ENCODE data around the gene HOXA9. TPM values are rescaled to one million over a fixed set of nuclear protein-coding genes. Genes with fewer than 3 reads are reported as not detected.
A peak's percentile ranks its signal among the peaks of the same experiment; 100 is the strongest.

The HOXA9 gene
- total RNA-seq, 1 experiment from 2014 or later = 1.8 TPM

DNA sequence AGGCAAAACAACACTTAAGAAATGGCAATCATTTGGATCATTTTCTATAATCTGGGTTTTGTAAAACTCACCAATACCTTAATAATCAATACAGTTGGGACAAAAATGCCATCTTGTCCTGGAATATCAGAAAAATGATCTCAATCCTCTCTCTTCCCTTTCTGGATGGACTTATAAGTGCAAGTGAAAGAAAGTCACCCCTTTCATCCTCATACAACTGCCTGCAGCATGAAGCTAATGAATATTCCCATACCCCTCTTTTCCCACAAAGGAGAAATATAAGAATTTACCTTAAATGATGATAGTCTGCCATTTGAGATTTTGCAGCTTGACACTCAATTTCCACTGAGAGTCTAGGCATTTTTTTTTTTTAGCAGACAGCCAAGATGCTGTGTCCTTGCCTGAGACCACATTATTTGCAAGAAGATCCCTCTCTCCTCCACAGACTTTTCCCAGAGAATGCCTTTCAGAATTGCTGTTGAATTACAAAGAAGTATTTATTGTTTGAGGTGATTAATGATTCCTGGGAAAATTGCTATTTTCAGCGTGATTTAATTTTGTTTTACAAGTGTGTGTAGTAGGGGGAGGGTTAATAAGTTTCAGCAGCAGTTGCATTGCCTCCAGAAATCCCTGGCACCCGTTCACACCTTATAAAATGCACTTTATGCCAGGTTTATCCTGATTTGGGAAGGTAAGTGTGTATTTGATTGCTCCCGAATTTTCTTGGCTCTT, 38.6 kb downstream of the HOXA9 start:
- no peak for DNase-seq (ENCODE audit: low read depth)

DNA sequence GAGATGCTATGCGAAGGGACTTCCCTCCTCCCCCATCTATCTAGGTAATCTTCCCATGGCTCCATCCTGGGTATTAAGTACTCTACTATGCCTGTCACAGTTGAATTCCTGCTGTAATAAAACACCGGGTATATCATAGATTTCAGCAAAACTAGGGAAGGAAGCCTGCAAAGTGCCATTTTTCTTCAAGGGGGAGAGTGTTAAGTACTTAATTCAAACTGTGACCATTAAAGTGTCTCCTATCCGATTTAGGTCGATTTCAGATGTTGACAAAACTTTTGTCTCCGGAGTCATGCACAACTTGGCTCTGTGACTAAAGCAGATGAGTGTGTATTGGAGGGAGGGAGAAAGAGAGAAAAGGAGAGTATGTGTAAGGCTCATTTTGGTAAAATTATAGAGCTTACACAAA, 39.3 kb downstream of the HOXA9 start:
- no peak for DNase-seq (ENCODE audit: low read depth)

DNA sequence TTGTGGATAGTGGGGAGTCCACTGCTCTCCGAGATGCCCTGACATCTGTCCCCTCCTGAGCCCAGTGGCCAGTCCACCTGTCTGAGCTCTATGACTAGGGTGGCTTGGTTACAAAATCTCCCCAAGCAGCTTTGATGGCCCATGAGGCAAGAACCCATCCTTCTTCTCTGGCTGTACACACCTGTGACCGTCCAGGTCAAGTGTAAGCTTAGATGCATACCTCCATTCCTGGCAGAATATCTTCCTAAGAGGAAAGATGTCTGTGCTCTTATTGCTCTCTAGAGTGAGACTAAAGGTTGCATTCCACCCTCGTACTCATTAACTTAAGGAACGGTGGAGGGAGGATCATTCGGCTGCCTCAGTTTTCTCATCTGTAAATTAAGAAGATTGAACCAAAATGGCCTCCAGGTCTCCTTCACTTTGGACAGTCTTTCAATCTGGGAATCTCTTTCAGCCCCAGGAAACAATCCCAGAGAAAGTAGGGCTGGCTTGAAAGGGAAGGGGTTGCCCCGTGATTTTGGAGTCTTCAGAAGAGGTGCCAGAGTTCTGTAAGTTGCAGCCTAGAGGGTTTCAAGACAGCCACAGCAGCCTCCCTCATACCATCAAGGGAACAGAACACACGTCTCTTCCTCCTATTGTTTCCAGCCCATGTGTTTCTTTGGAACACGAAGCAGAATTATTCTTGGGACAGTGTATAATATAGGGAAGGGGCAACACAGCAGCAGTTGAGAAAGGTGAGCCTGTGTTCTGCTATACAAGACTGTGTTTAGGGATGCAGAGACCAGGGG, 40.2 kb downstream of the HOXA9 start:
- DNase-seq (ENCODE audit: low read depth) = no peak

DNA sequence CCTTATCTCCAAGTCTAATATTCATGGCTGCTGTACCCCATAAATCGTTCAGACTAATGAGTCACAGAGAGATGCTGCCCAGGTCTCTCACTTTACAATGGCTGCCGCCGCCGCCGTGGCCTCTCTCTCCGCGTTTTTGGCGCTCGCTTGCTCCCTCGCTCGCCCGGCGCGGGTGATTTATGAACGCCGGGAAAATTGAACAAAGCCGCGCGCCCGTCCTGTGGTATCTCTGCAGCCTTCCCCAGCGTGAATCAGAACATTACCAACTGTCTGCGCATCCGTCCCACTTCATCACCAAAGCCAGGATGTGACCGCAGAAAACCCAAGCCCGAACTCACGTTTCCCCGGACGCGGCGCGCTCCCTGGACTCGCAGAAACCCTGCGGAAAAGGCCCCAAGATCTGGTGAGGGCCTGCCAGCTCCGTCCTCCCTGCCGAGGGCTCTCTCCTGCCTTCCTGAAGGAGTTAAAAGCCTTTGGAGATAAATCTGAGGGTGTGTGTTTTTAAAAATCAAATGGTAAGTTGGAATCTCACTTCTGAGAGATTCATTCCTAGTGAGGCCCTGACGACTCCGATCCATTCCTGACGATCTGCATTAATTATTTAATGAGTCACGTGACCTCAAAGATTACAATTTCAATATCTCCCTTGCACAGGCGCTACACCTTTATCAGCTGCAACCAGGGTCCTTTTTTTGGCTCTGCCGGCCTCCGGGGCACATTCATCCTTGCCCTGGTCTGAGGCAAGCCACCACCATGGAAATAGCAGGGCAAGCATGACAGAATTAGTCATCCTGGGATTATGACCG, 41.0 kb downstream of the HOXA9 start:
- DNase-seq (ENCODE audit: low read depth) = peak; percentile 96

DNA sequence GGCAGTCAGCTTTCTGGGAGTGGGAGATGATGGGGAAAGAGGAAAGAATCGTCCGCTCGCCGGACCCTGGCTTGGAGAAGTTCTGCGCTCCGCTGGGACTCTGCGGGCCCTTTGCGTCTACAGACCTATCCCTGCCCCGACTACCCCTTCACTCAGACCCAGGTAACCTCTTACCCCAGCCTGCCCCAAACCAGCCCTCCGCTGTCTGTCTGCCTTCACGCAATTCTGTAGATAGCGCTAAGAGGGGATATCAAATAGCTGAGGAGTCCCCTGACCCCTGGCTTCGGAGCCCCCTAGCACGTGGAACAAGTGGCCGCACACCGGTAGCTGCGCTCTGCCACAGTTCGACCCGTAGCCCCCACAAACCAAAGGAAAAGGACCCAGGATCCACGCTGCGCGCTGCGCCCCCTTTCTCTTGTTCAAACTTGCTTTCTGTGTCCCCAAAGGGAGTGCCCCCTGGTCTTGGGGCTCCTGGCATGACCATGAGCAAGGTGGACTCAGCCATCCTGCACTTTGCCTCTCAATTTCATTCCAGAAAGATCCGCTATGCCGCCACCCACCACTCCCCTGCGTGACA, 41.8 kb downstream of the HOXA9 start:
- DNase-seq (ENCODE audit: low read depth) = no peak

DNA sequence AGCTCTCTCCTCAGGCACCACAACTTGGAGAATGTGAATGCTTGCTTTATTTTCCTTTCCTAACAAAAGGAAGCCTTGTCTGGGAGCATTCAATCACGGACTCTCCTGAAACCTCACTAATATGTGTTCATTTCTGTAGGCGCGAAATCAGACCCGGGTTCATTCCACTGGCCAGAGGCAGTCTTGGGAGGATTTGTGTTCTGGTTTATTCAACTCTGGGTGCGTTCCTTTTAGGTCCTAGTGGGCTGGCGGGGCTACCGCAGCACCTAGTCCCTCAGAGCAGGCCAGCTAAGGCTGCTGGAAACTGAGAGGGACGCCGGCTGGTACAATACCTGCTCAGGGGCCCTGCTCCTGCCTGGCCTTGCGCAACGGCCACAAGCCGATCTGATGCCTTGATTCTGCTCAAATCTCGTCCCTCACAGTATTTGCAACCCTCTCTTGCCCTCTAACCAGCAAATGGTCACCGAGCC, 42.3 kb downstream of the HOXA9 start:
- no peak for DNase-seq (ENCODE audit: low read depth)

DNA sequence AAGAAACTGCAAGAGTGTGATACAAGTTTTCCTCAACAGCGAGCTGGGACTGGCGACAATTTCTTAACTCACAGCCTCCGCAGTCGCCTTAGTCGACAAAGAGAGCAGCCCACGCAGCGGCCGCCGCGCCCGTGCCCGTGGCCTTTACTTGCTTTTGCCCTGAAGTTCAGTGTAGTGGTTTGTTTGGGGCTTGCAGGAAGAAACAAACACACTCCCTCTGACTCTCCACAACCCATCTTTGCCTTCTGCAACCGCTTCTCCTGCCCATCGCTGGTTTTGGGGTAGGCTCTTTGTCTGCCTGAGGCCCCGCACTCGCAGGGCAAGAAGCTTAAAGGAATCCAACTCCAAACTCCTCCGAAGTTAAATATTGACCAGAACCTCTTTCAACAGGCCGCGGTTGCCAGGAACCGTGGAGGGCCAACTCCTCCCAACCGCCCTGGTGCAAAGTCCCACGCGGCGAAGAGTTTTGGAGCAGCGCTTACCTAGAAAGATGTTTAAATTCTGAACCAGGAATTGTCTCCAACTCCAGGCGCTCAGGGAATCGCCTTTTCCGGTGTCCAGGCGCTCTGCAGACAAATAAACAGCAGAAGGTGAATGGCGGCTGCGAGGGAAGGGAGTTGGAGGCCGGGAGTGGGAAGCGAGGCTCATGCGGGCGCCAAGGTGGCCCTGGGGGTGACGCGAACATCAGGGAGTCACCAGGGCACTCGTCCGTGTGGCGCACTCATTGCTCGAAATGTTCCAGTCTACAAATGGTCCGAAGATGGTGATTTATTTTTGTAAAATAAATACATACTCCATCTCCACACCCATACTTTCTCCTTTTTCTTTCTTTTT, 43.0 kb downstream of the HOXA9 start:
- no peak for DNase-seq (ENCODE audit: low read depth)

DNA sequence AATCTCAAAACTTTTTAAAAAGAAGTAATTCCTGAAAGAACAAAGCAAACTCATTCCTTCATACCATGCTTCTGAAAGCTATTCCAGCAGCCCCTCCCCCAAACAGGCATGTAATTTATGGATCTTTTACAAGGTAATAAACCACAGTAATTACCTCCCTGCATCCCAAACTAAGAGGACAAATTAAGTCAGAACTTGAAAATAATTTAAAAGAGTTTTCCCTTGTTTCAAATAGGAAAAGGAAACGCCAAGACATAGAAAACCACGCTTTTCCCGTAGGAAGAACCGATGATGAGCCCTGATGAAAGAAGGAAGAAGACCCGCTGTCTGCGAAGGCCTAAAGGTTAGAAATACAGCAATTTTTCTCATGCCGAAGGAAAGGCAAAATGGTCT, 43.7 kb downstream of the HOXA9 start:
- no peak for DNase-seq (ENCODE audit: low read depth)

DNA sequence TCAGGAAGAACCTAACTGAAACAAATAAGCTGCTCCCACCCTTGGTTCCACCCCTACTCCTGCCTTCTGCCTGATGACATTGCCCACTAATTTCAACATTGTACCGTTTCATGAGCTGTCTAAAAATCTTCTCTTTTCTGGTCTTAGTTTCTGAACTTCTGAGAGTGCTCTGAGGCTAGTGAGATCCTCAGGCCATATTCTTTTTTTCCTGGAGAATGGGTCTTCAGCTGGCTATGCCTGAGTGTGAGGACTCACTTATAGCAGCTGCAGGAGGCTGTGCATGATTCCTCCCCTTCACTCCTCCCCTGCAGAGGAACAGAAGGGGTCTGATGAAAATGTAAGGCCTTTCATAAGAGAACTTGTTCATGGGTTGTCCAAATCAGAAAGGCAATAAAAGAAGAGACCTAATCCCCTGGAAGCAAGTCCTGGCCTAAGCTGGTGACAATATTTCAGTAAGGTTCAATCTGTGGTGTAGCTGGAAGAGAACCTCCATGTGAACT, 45.9 kb downstream of the HOXA9 start:
- no peak for DNase-seq (ENCODE audit: low read depth)

DNA sequence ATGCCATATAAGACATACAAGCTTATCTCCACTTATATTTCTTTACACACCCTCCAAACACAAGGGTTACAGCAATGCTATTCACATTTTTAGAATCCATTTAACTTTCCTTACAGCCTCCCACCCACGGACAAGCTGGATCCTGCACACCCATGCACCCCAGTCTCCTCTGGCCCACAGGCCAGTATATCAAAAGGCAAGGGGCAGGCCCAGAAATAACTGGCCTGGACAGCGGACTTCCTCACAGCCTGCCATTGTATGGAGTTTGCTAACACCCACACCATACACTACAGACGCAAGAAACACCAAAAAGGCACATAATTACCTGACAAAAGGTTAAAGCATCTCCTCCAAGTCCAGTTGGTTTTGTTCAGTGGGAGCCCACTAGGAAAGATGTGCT, 46.8 kb downstream of the HOXA9 start:
- DNase-seq (ENCODE audit: low read depth) = no peak

DNA sequence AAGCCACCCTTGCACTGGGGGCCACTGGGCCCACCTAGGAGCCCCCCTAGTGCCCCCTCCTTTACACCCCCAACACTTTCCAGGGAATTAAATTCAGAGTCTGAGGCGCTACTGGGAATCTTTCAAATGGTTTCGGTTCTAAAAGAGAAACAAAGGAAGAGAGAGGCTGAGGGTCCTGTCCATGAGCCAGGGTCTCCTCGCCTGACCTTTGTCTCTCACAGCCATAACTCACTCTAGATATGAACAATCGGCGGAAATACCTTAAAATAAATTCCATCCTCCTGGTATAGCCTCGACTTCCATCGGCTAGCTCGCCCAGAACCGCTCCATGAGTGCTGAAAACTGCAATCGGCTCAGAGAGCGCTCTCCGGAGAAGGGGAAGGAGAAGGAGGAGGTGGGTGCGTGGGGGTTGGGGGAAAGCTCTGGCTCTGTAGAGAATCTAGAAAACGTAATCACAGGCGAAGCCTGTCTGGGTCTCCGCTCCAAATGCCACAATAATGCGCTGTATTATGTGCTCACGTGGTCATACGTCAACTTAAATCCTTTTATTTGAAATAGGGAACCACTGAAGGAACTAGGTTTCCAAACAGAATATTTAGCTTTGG, 47.3 kb downstream of the HOXA9 start:
- no peak for DNase-seq (ENCODE audit: low read depth)

DNA sequence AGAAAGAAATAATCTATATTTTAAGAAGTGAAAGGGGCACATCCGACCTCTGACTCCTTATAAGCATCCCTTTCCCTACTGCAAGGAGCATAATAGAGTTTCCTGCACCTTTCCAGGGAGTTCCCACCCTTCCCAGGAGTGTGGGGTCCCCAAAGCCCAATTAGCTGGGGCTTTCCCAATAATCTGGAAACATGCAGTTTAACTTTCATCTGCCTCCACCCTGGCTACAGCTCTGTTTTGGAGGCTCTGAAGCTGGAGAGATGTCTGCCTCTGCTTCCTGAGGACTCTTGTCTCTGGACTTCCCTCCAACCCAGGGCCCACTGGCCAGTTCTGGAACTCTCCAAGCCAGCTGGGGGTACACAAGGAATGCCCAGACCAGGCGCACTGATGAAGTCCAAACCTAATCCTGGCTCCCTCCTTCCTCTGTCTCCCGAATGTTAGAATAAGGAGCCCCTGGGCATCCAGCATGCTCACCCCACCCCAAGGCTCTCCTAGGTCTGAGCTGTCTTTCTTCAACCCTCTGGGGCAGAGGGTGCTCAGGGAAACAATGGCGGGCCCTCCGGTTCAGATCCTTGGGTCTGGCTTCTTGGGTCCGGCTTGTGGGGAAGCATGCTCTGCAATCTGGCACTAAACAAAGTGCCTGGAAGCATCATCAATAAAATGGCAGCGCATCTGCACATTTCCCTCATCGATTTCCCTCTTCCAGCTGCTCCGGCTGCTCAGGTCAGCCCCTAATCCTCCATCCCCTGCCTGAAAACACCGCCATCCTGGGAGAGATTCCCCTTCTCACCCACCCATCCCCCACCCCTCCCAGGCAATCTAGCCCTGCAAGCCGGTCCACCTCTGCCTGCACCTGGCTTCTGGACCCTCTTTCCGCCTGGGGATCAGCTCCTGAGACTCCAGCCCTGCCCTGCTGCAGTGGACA, 48.1 kb downstream of the HOXA9 start:
- no peak for DNase-seq (ENCODE audit: low read depth)

DNA sequence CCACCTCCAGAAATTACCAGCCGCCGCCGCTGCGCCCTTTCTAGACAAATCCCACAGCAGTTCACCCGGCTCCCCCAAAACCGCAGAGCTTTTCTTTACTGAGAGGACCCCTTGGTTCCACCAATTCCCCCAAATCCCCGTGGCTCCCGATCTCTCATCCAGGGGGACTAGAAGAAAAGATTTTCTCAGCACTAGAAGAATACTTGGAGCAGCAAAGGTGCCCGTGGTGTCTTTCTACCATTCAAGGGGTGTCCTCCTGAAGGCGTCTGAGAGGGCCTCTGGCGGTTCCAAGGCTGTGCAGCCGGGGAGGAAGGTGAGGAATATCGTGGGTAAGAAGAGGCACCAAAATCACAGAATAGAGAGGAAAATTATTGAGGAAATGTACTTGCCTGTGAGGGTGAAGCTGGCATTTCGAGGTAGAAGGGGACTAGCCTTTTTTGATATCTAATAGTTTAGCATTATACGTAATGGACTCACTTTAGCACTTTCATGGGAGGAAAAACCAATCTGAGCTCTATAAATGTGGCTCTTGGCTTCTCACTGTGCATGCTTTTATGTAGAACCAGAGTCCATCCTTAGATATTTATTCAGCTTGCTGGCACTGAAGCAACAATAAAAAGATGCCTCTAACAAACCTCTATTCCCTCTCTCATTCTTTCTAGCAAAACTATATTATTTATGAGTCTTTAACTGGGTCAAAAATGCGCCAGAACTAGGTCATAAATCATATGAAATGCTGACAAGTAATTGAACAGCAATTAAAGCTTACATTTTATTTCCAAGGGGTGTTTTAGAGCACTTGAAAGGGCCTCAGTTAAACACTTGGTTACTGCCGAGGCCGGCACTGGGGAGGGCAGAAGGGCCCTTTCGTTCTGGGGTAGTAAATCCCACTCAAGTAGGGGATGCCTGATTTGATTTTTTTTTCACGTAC, 49.0 kb downstream of the HOXA9 start:
- no peak for DNase-seq (ENCODE audit: low read depth)

DNA sequence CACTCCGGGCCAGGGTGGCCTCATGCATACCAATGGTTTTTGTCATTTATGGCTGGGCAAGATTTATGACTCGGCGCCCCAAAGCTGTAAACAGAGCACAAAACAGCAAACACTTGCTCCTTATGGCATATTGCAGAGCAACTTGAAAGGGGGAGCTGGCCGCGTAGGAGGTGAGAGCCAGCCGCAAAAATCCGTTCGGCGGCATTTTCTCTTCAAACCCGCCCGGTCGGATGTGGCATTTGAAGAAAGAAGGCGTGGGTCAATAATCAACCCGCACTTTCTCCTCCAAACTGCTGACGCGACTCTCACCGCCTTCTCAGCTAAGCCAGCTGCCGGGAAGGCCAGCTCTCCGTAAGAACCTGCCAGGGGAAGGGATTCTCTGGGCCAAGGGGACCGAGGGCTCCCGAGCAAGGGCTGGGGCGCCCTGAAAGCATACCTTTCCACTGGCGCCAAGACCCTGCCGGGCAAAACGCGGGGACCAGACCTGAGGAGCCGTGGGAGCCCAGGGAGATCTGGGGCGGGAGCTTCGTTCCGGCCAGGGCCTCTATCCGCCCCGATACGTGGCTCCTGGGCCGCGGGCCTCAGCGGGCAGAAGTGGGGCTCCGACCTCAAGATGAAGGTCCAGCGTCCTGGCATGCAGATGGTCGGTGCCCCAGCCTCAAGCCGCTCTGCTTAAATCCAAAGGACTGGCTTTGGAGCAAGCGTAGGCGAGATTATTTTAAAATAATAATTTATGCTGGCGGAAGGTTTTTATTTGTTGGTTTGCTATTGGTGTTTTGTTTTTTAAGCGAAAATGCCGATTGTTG, 49.9 kb downstream of the HOXA9 start:
- peak; percentile 81 for DNase-seq (ENCODE audit: low read depth)

DNA sequence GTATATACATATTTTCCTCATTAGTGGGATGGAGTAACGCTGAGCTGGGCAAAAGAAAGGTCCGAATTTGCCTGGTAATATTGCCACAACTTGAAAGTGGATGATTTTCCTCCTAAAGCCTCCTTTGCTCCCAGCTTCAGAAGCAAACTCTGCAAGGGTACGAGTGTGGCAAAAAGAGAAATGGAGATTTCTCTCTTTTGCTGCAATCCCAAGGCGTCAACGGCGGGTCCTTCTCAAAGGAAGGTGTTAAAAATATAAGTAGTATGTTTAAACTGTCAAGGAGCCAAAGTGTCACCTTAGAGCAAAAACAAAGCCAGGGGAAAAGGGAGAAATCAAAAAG, 50.5 kb downstream of the HOXA9 start:
- no peak for DNase-seq (ENCODE audit: low read depth)

DNA sequence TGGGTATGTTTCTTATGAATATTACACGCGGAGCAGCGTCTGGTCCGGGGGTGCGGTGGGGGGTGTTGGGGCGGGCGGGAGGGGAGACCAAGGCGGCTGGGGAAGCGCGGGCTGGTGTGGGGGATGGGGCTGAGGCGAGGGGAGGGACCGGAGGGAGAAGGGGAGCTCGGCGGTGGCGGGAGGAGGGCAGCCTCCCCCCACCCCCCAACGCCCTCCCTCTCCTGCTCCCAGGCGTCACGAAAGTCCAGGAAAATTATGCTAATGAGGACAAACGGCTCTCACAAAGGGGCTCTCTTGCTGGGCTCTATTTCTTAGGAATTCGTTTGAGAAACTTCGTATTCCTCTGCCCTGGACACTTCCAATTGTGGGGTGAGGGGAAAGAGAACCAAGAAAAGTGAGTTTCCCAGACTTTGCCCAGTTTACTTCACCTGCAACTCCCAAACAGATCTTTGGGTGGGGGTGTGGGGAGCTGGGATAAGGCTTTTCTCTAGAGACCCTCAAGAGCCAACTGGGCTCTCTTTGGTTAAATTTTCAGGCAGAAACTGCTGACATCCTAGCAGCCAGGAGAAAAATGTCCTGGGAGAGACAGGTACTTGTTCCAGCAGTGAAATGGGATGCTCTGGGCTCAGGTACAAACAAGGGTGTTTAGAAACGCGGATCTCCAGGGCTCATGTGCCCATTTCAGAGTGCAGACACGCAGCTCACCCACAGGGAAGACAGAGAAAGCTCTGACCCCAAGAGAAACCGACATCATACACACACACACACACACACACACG, 51.2 kb downstream of the HOXA9 start:
- DNase-seq (ENCODE audit: low read depth) = peak; percentile 92
